GM23248 (cell line): ENCODE measurements around the gene MMEL1.

Experiments used
- EZH2 ChIP-seq: fragments of 200-600 bp; sonication (generic); IDR thresholded peaks from 2 replicates; pipeline ENCODE4 v1.6.1; 2018; ENCODE audit warnings: antibody characterized with exemption, mild to moderate bottlenecking; ENCODE audit not compliant: insufficient read depth, poor library complexity, severe bottlenecking
- EZH2phosphoT487 ChIP-seq: fragments of 200-600 bp; sonication (generic); IDR thresholded peaks from 2 replicates; pipeline ENCODE4 v1.6.1; 2018; ENCODE audit warnings: antibody characterized with exemption, moderate library complexity, mild to moderate bottlenecking, low read depth; ENCODE audit not compliant: insufficient read depth

DNA sequence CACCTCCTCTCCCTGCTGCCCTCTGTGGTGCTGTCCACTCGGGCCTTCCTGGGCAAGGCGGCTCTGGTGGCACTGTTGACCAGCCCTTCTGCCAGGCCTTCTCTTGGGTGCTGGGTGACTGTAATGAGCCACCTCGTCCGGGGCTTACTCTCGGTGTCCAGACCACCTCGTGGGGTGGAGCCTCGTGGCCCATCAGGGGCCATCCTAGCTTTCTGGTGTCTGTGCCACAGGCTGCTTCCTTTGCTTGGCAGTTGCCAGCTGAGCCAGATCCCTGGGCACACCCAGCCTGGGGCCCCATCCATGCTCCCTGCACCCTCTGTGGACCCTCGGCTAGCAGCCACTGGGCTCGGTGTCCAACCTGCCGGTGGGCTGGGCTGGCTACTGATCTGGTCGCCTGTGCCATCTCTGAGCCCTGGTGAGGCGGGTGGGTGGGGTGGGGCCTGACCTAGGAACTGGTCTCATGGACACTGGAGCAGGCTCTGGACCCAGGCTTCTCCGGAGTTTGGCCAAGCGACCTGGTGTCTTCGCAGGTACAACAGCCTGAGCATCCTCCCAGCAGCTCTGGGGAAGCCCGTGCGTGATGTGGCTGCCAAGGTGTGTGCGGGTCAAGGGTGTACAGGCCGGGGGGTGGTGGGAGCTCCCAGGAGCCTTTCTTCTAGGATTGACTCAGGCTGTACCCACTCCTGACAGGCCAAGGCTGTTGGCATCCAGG, 44.8 kb downstream of the MMEL1 start:
- TF ChIP-seq EZH2 = no peak
- TF ChIP-seq EZH2phosphoT487 = no peak
